Lung (tissue), 12 donors: ENCODE data around the gene PDZD8. TPM values are rescaled to one million over a fixed set of nuclear protein-coding genes. Genes with fewer than 3 reads are reported as not detected.

ENCODE experiments used
- ATAC-seq: fragments of 200-7000 bp; cut with Tn5 transposase; one replicate; pipeline ENCODE4 v1.9.1; 2020; ENCODE audit warnings: moderate number of reproducible peaks; ENCODE audit not compliant: insufficient read depth, low FRiP score
- DNase-seq, 3 donors: peaks; one replicate each; pipeline ENCODE4 v3.0.0-alpha.2; 2013 to 2017
- H3K27ac ChIP-seq, 2 donors: one replicate each; pipeline ENCODE4 v1.5.1; 2013; ENCODE audit warnings: mild to moderate bottlenecking in 2 of 2, moderate library complexity in 2 of 2, control low read depth in 1 of 2, inconsistent platforms in 1 of 2, low read depth in 1 of 2, low read length in 1 of 2
- H3K27me3 ChIP-seq, 3 donors: one replicate each; pipeline ENCODE4 v1.5.1; 2013; ENCODE audit warnings: low read length in 2 of 3; ENCODE audit not compliant: control insufficient read depth in 3 of 3, insufficient read depth in 3 of 3
- H3K36me3 ChIP-seq, 4 donors: one replicate each; pipeline ENCODE4 v1.5.1; 2013; ENCODE audit warnings: low read length in 4 of 4, mild to moderate bottlenecking in 1 of 4, moderate library complexity in 1 of 4; ENCODE audit not compliant: control insufficient read depth in 4 of 4, insufficient read depth in 4 of 4
- H3K4me1 ChIP-seq, 5 donors: one replicate each; pipeline ENCODE4 v1.5.1; 2013; ENCODE audit warnings: low read length in 5 of 5, mild to moderate bottlenecking in 2 of 5, moderate library complexity in 1 of 5; ENCODE audit not compliant: control insufficient read depth in 5 of 5, insufficient read depth in 5 of 5
- H3K4me3 ChIP-seq: one replicate; pipeline ENCODE4 v1.5.1; 2013; ENCODE audit warnings: mild to moderate bottlenecking, control low read depth, moderate library complexity
- H3K9ac ChIP-seq, 2 donors: one replicate each; pipeline ENCODE4 v1.5.1; 2013; ENCODE audit warnings: low read length in 2 of 2, control low read depth in 1 of 2; ENCODE audit not compliant: insufficient read depth in 1 of 2
- H3K9me3 ChIP-seq, 4 donors: one replicate each; pipeline ENCODE4 v1.5.1; 2013; ENCODE audit warnings: low read length in 3 of 4, mild to moderate bottlenecking in 1 of 4, moderate library complexity in 1 of 4; ENCODE audit not compliant: control insufficient read depth in 4 of 4, insufficient read depth in 3 of 4
- CTCF ChIP-seq: IDR thresholded peaks from 2 replicates; pipeline ENCODE4 v1.5.1; 2012; ENCODE audit warnings: mild to moderate bottlenecking; ENCODE audit errors: control extremely low read depth, extremely low read depth
- WGBS, 2 donors: extraction: QIAGEN DNeasy Blood & Tissue Kit; methylation state at CpG; one replicate each; pipeline ENCODE4 v1.1.7; 2013; 5-methylcytosine and 5-hydroxymethylcytosine counted together
- polyA plus RNA-seq, 2 donors: library from polyadenylated mRNA; stranded (reverse); fragments of 200-250 nt; gene quantifications; one replicate each; pipeline ENCODE4 v1.2.1, GENCODE V29; 2013
- total RNA-seq, 2 donors: library from RNA; depleted of rRNA in 1 of 2; stranded (reverse); fragments of >200 nt in 1 of 2; gene quantifications; one replicate each; pipeline ENCODE4 v1.2.1, GENCODE V29; 2014 to 2021
- donor health status: control.
- donor health status: control.
- donor health status: Bipolar disorder and iron deficiency.
- donor health status: healthy.
- donor health status: DM: yes; HTN: yes; CAD: no.

Gene PDZD8
- total and polyA plus RNA-seq, 4 donors: 3.7 to 32.0 (median 19.3) TPM

- no peaks in the 10 kb centered on the region for H3K4me1 ChIP-seq
- H3K4me3 ChIP-seq: no peak overlapping the region
- ATAC-seq (no peak), DNase-seq (no peak)
- no peaks in the 10 kb centered on the region for H3K36me3 ChIP-seq
- 37 to 42% methylated on average over 10 of the region's 10 CpGs for WGBS, 2 donors
- peaks cover 0 to 27% (median 11%) of the 10 kb centered on the region in 3 donors for H3K27me3 ChIP-seq
- no peak for TF ChIP-seq CTCF
- H3K27ac ChIP-seq: no peak overlapping the region
- peaks cover 0 to 4% (median 0%) of the 10 kb centered on the region in 4 donors for H3K9me3 ChIP-seq
- no peak overlapping the region for H3K9ac ChIP-seq
Measured at GRCh38 chr10:117248750-117249465, 126.3 kb downstream of the PDZD8 start.

- TF ChIP-seq CTCF: no peak
- Histone ChIP-seq H3K4me3 (no peak overlapping the region), H3K27me3 (peaks cover 0 to 35% (median 25%) of the 10 kb centered on the region in 3 donors), H3K27ac (no peak overlapping the region), H3K4me1 (no peaks in the 10 kb centered on the region), H3K9ac (no peak overlapping the region), H3K36me3 (no peaks in the 10 kb centered on the region), H3K9me3 (peaks cover 0 to 4% (median 0%) of the 10 kb centered on the region in 4 donors)
- no peak for DNase-seq
- 75 to 81% methylated on average over 3 of the region's 3 CpGs for WGBS, 2 donors
- ATAC-seq: no peak
Measured at GRCh38 chr10:117246997-117247671, 128.1 kb downstream of the PDZD8 start.

GRCh38 chr10:117242463-117242832 lies 132.8 kb downstream of the PDZD8 start:
- no peak for TF ChIP-seq CTCF
- peaks cover 11 to 49% (median 31%) of the 10 kb centered on the region in 3 donors for H3K27me3 ChIP-seq

More at GRCh38 chr10:117242463-117242832, 132.8 kb downstream of the PDZD8 start:
- DNase-seq (no peak), ATAC-seq (no peak)
- Histone ChIP-seq H3K27ac (no peak overlapping the region), H3K9ac (no peak overlapping the region), H3K36me3 (no peaks in the 10 kb centered on the region), H3K4me1 (peaks cover 0 to 5% (median 0%) of the 10 kb centered on the region in 5 donors), H3K4me3 (no peak overlapping the region), H3K9me3 (peaks cover 0 to 3% (median 0%) of the 10 kb centered on the region in 4 donors)
- 84 to 89% methylated on average over 8 of the region's 8 CpGs for WGBS, 2 donors
